CD4-positive, alpha-beta memory T cell (primary cell): ENCODE results near the gene MEGF9. TPM values are rescaled to one million over a fixed set of nuclear protein-coding genes. Genes with fewer than 3 reads are reported as not detected.

Experiments used
- CTCF ChIA-PET: fragments of 350-600 bp; sonication (Branson Sonifier 250); formaldehyde crosslinking; loops from one replicate; lab custom pipeline; 2021; ENCODE audit warnings: inconsistent platforms; ENCODE audit not compliant: partially characterized antibody; lab: Charles Lee
- POLR2A ChIA-PET: fragments of 350-600 bp; sonication (Branson Sonifier 250); formaldehyde crosslinking; loops from one replicate; lab custom pipeline; 2021; ENCODE audit not compliant: partially characterized antibody; lab: Charles Lee
- DNase-seq, 5 donors: peaks; one replicate each; pipeline versions ENCODE4 v3.0.0 to v3.0.0-alpha.2; 2020 to 2022; ENCODE audit warnings: mixed read lengths in 1 of 5
- H3K27ac ChIP-seq: one replicate; pipeline ENCODE4 v1.7.0; 2013; ENCODE audit warnings: low read depth, low read length
- H3K27me3 ChIP-seq: 2 replicates; pipeline ENCODE4 v1.7.0; 2013; ENCODE audit warnings: mild to moderate bottlenecking, low read length, moderate library complexity; ENCODE audit not compliant: insufficient read depth
- H3K36me3 ChIP-seq: 2 replicates; pipeline ENCODE4 v1.7.0; 2013; ENCODE audit warnings: mild to moderate bottlenecking, low read length, moderate library complexity; ENCODE audit not compliant: insufficient read depth
- H3K4me1 ChIP-seq: 2 replicates; pipeline ENCODE4 v1.7.0; 2013; ENCODE audit warnings: mild to moderate bottlenecking, low read length, moderate library complexity; ENCODE audit not compliant: insufficient read depth
- H3K4me3 ChIP-seq, 2 donors: one replicate each; pipeline ENCODE4 v1.7.0; 2013; ENCODE audit warnings: low read length in 2 of 2, mild to moderate bottlenecking in 1 of 2
- H3K9me3 ChIP-seq, 2 donors: one replicate each; pipeline ENCODE4 v1.7.0; 2013; ENCODE audit warnings: low read length in 2 of 2, control low read depth in 1 of 2; ENCODE audit not compliant: control insufficient read depth in 1 of 2
- H3K27ac Mint-ChIP-seq, 7 donors: one replicate each; pipeline ENCODE4 v1.8.0; 2020 to 2021; ENCODE audit warnings: mixed read lengths in 7 of 7, mild to moderate bottlenecking in 6 of 7, inconsistent platforms in 3 of 7, moderate library complexity in 3 of 7
- H3K27me3 Mint-ChIP-seq, 2 donors: one replicate each; pipeline ENCODE4 v1.8.0; 2020 to 2021; ENCODE audit warnings: mixed read lengths in 2 of 2
- H3K36me3 Mint-ChIP-seq, 2 donors: one replicate each; pipeline ENCODE4 v1.8.0; 2020 to 2021; ENCODE audit warnings: mixed read lengths in 2 of 2, inconsistent platforms in 1 of 2, mild to moderate bottlenecking in 1 of 2
- H3K4me1 Mint-ChIP-seq, 4 donors: one replicate each; pipeline ENCODE4 v1.8.0; 2020 to 2021; ENCODE audit warnings: mixed read lengths in 4 of 4, mild to moderate bottlenecking in 1 of 4
- H3K4me3 Mint-ChIP-seq, 8 donors: one replicate each; pipeline ENCODE4 v1.8.0; 2020 to 2021; ENCODE audit warnings: mixed read lengths in 8 of 8, mild to moderate bottlenecking in 7 of 8, moderate library complexity in 6 of 8, inconsistent platforms in 3 of 8
- H3K9me3 Mint-ChIP-seq, 8 donors: one replicate each; pipeline ENCODE4 v1.8.0; 2020 to 2021; ENCODE audit warnings: mixed read lengths in 8 of 8, mild to moderate bottlenecking in 5 of 8, inconsistent platforms in 3 of 8, moderate library complexity in 1 of 8
- intact Hi-C: fragments of 100-400 bp; cut with micrococcal nuclease; formaldehyde crosslinking; loops from one replicate; pipeline ENCODE4 v1.15.1; 2023
- polyA plus RNA-seq, 2 donors: library from polyadenylated mRNA; unstranded; fragments of 300-500 nt; fragmentation: Illumina TruSeq; gene quantifications; one replicate each; pipeline ENCODE4 v1.2.3, GENCODE V29; 2021
- total RNA-seq, 2 experiments: library from RNA; stranded (reverse); gene quantifications; one replicate each; pipeline ENCODE4 v1.2.3, GENCODE V29; 2021

The MEGF9 gene
- total and polyA plus RNA-seq, 4 experiments from 2014 or later: 5.9 to 14.9 (median 10.5) TPM

- H3K9me3 ChIP-seq: no peaks in the 10 kb centered on the region
- H3K27ac ChIP-seq: no peak overlapping the region
- H3K9me3 Mint-ChIP-seq: no peaks in the 10 kb centered on the region
- no peak overlapping the region for H3K4me3 Mint-ChIP-seq
- no peaks in the 10 kb centered on the region for H3K36me3 Mint-ChIP-seq
- H3K27me3 ChIP-seq: no peaks in the 10 kb centered on the region
- no peak overlapping the region for H3K4me3 ChIP-seq
- H3K4me1 Mint-ChIP-seq: peaks cover 0 to 4% (median under 1%) of the 10 kb centered on the region in 4 donors
- intact Hi-C loops: no loop called here
- H3K4me1 ChIP-seq: no peaks in the 10 kb centered on the region
- H3K36me3 ChIP-seq: no peaks in the 10 kb centered on the region
- H3K27ac Mint-ChIP-seq: no peak overlapping the region
- ChIA-PET POLR2A (interaction anchor here (1.5 to 2.7 kb wide), 2 partner anchors 16 to 22 kb away, joined by 3 to 7 read pairs; no protein-coding TSS in a partner anchor), CTCF (interaction anchor here (1.2 kb wide), 1 partner anchor 251 kb away, joined by 3 read pairs; no protein-coding TSS in a partner anchor)
- H3K27me3 Mint-ChIP-seq: no peaks in the 10 kb centered on the region
- DNase-seq: no peak
These were observed 16.6 kb upstream of the MEGF9 start for GRCh38 chr9:120730654-120731514.

DNA sequence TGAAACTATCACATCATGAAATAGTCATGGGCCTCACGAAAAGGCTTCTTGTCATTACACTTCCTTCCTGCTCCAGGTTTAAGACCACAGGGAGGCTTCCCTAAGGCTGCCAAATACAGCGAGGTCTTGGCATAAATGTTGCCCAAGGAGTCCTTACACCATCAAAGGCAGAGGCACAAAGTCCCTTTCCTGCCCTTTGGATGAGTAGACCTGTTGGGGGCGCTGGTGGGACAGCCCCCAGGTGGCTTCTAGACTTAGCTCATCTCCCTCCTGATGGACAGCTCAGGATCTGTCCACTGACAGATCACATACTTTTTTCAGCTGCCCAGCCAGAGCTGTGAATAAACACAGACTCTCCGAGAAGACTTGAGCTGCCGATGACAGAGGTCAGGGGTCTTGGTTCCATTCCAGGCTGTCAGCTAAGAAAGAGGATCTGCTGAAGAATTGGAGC, 15.5 kb upstream of the MEGF9 start:
- no peaks in the 10 kb centered on the region for H3K27me3 ChIP-seq
- DNase-seq: no peak
- ChIA-PET POLR2A (interaction anchor here (1.5 to 2.7 kb wide), 2 partner anchors 15 to 21 kb away, joined by 3 to 7 read pairs; no protein-coding TSS in a partner anchor), CTCF (interaction anchor here (1.1 to 1.2 kb wide), 2 partner anchors 10 to 252 kb away, joined by 3 read pairs; no protein-coding TSS in a partner anchor)
- H3K9me3 ChIP-seq: no peaks in the 10 kb centered on the region
- Mint-ChIP-seq H3K36me3 (no peaks in the 10 kb centered on the region), H3K27ac (no peak overlapping the region), H3K4me1 (peaks cover 0 to 4% (median under 1%) of the 10 kb centered on the region in 4 donors), H3K27me3 (no peaks in the 10 kb centered on the region), H3K9me3 (no peaks in the 10 kb centered on the region), H3K4me3 (no peak overlapping the region)
- H3K4me3 ChIP-seq: no peak overlapping the region
- no peaks in the 10 kb centered on the region for H3K4me1 ChIP-seq
- no peaks in the 10 kb centered on the region for H3K36me3 ChIP-seq
- no peak overlapping the region for H3K27ac ChIP-seq
- intact Hi-C loops: no loop called here

DNA sequence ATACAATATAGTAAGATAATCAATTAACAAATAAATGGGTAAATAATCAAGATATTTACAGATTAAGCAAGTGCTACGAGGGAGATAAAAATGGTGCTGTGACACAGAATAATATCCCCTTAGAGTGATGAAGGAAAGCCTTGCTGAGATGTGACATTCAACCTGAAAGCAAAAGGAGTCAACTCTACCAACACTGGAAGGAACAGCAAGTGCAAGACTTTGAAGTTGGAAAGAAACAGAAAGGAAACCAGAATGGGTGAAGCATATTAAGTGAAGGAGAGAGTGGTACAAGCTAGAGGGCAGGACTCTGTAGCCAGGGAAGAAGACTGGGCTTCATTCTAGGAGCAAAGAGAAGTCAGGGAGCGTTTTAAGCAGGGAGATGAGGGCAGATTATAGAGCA, 12.2 kb upstream of the MEGF9 start:
- ChIA-PET CTCF (no interaction called here), POLR2A (no interaction called here)
- Histone ChIP-seq H3K27me3 (no peaks in the 10 kb centered on the region), H3K4me1 (no peaks in the 10 kb centered on the region), H3K4me3 (no peak overlapping the region), H3K27ac (no peak overlapping the region), H3K36me3 (no peaks in the 10 kb centered on the region), H3K9me3 (no peaks in the 10 kb centered on the region)
- Mint-ChIP-seq H3K27me3 (no peaks in the 10 kb centered on the region), H3K4me1 (no peaks in the 10 kb centered on the region), H3K4me3 (no peak overlapping the region), H3K9me3 (no peaks in the 10 kb centered on the region), H3K36me3 (no peaks in the 10 kb centered on the region), H3K27ac (no peak overlapping the region)
- DNase-seq: no peak
- intact Hi-C loops: no loop called here

- no peaks in the 10 kb centered on the region for H3K36me3 ChIP-seq
- ChIA-PET CTCF (no interaction called here), POLR2A (no interaction called here)
- H3K4me1 ChIP-seq: no peaks in the 10 kb centered on the region
- H3K27ac Mint-ChIP-seq: no peak overlapping the region
- H3K27ac ChIP-seq: no peak overlapping the region
- intact Hi-C loops: no loop called here
- H3K9me3 ChIP-seq: no peaks in the 10 kb centered on the region
- H3K4me3 Mint-ChIP-seq: no peak overlapping the region
- H3K4me1 Mint-ChIP-seq: no peaks in the 10 kb centered on the region
- H3K36me3 Mint-ChIP-seq: no peaks in the 10 kb centered on the region
- H3K27me3 Mint-ChIP-seq: no peaks in the 10 kb centered on the region
- no peak for DNase-seq
- H3K4me3 ChIP-seq: no peak overlapping the region
- no peaks in the 10 kb centered on the region for H3K9me3 Mint-ChIP-seq
- H3K27me3 ChIP-seq: no peaks in the 10 kb centered on the region
These were observed 11.6 kb upstream of the MEGF9 start for GRCh38 chr9:120725907-120726306.

- no peaks in the 10 kb centered on the region for H3K27me3 ChIP-seq
- H3K4me3 Mint-ChIP-seq: no peak overlapping the region
- H3K27ac ChIP-seq: no peak overlapping the region
- no peak overlapping the region for H3K4me3 ChIP-seq
- no peaks in the 10 kb centered on the region for H3K27me3 Mint-ChIP-seq
- H3K27ac Mint-ChIP-seq: no peak overlapping the region
- intact Hi-C loops: no loop called here
- no peaks in the 10 kb centered on the region for H3K9me3 ChIP-seq
- H3K9me3 Mint-ChIP-seq: no peaks in the 10 kb centered on the region
- H3K4me1 Mint-ChIP-seq: no peaks in the 10 kb centered on the region
- ChIA-PET POLR2A (interaction anchor here (0.8 to 1.1 kb wide), 2 partner anchors 10 to 13 kb away, joined by 3 read pairs; no protein-coding TSS in a partner anchor), CTCF (no interaction called here)
- no peak for DNase-seq
- no peaks in the 10 kb centered on the region for H3K4me1 ChIP-seq
- no peaks in the 10 kb centered on the region for H3K36me3 ChIP-seq
- no peaks in the 10 kb centered on the region for H3K36me3 Mint-ChIP-seq
These were observed 10.6 kb upstream of the MEGF9 start for GRCh38 chr9:120724757-120725400.

DNA sequence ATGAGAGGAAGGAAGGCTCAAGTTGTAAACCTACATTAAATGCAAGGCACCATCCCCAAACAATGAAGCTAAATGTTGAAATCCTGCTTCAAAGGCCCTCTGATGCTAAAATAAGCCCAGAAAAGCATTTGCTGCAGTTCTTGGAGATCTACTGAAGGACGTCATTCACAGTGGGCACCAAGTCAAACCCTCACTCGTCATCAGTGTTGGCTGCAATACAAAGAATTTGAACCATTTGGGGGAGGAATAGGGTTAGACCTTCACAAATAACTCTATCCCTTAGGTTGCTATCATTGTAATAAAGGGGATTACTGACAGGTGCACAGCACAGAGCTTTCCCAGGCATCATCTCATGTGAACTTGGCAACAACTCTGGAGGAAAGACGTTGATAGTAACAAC, 9.3 kb upstream of the MEGF9 start:
- Mint-ChIP-seq H3K27me3 (no peaks in the 10 kb centered on the region), H3K4me1 (no peaks in the 10 kb centered on the region), H3K27ac (no peak overlapping the region), H3K9me3 (no peaks in the 10 kb centered on the region), H3K4me3 (no peak overlapping the region), H3K36me3 (no peaks in the 10 kb centered on the region)
- H3K27ac ChIP-seq: no peak overlapping the region
- intact Hi-C loops: no loop called here
- H3K36me3 ChIP-seq: no peaks in the 10 kb centered on the region
- H3K4me1 ChIP-seq: no peaks in the 10 kb centered on the region
- no peak overlapping the region for H3K4me3 ChIP-seq
- no peaks in the 10 kb centered on the region for H3K27me3 ChIP-seq
- no peak for DNase-seq
- no peaks in the 10 kb centered on the region for H3K9me3 ChIP-seq
- ChIA-PET POLR2A (no interaction called here), CTCF (no interaction called here)

DNA sequence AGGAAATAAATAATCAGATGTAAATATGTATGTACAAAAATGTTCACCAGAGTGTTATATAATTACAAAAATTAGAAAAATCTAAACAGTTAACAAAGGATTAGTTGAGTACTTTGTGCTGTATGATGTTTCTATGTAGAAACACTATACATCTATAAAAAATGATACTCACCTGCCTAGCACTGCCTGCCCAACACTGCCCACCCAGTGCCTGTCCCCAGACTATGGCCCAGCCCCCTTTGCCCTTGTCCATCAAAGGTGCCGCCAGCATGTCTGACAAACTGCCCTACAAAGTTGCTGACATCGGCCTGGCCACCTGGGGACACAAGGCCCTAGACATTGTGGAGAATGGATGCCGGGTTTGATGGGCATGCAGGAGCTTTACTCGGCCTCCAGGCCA, 6.1 kb upstream of the MEGF9 start:
- CTCF ChIA-PET: no interaction called here
- no peaks in the 10 kb centered on the region for H3K36me3 Mint-ChIP-seq

More for the DNA sequence above, 6.1 kb upstream of the MEGF9 start:
- Mint-ChIP-seq H3K4me1 (peaks cover 0 to 2% (median under 1%) of the 10 kb centered on the region in 4 donors), H3K9me3 (no peaks in the 10 kb centered on the region), H3K27ac (no peak overlapping the region), H3K4me3 (no peak overlapping the region), H3K27me3 (no peaks in the 10 kb centered on the region)
- no peak overlapping the region for H3K27ac ChIP-seq
- intact Hi-C loops: no loop called here
- H3K4me1 ChIP-seq: peaks cover 2% of the 10 kb centered on the region
- no peaks in the 10 kb centered on the region for H3K36me3 ChIP-seq
- no peaks in the 10 kb centered on the region for H3K27me3 ChIP-seq
- POLR2A ChIA-PET: no interaction called here
- no peak overlapping the region for H3K4me3 ChIP-seq
- DNase-seq: no peak
- H3K9me3 ChIP-seq: no peaks in the 10 kb centered on the region
